ENCODE measurements around the gene TRDN. TPM values are rescaled to one million over a fixed set of nuclear protein-coding genes. Genes with fewer than 3 reads are reported as not detected.
"Not testable (repeated sequence)": the region's sequence is repeated elsewhere in the genome, so short reads cannot be mapped to it uniquely, and the experiment has no call there.

TRDN gene
- total RNA-seq, 1 experiment from 2014 or later, result not detected

GRCh38 chr6:123456836-123457235 is 179.9 kb downstream of the TRDN start:
- DNase-seq (ENCODE audit: low read depth, low spot score), result no peak
- in situ Hi-C loops (cut with HindIII; ENCODE audit: low pct_unique_long_range_greater_than_20kb, low sequenced_read_pairs), result no loop called here

GRCh38 chr6:123454448-123454847 is 182.3 kb downstream of the TRDN start:
- DNase-seq (ENCODE audit: low read depth, low spot score), result no peak
- in situ Hi-C loops (cut with HindIII; ENCODE audit: low pct_unique_long_range_greater_than_20kb, low sequenced_read_pairs), result no loop called here

GRCh38 chr6:123453071-123453470 is 183.7 kb downstream of the TRDN start:
- DNase-seq (ENCODE audit: low read depth, low spot score); in situ Hi-C loops (cut with HindIII; ENCODE audit: low pct_unique_long_range_greater_than_20kb, low sequenced_read_pairs): not testable (repeated sequence)

GRCh38 chr6:123448306-123448884 is 188.4 kb downstream of the TRDN start:
- in situ Hi-C loops (cut with HindIII; ENCODE audit: low pct_unique_long_range_greater_than_20kb, low sequenced_read_pairs), result no loop called here
- DNase-seq (ENCODE audit: low read depth, low spot score), result no peak

- in situ Hi-C loops (cut with HindIII; ENCODE audit: low pct_unique_long_range_greater_than_20kb, low sequenced_read_pairs), result no loop called here
- DNase-seq (ENCODE audit: low read depth, low spot score), result no peak
Measured at GRCh38 chr6:123447315-123447937, 189.3 kb downstream of the TRDN start.

- no peak for DNase-seq (ENCODE audit: low read depth, low spot score)
- in situ Hi-C loops (cut with HindIII; ENCODE audit: low pct_unique_long_range_greater_than_20kb, low sequenced_read_pairs), result no loop called here
Measured at GRCh38 chr6:123439371-123439770, 197.4 kb downstream of the TRDN start.

- in situ Hi-C loops (cut with HindIII; ENCODE audit: low pct_unique_long_range_greater_than_20kb, low sequenced_read_pairs), result no loop called here
- no peak for DNase-seq (ENCODE audit: low read depth, low spot score)
Measured at GRCh38 chr6:123434186-123434585, 202.6 kb downstream of the TRDN start.

- DNase-seq (ENCODE audit: low read depth, low spot score), result no peak
- in situ Hi-C loops (cut with HindIII; ENCODE audit: low pct_unique_long_range_greater_than_20kb, low sequenced_read_pairs), result no loop called here
Measured at GRCh38 chr6:123430970-123431369, 205.8 kb downstream of the TRDN start.

GRCh38 chr6:123427008-123427407 is 209.7 kb downstream of the TRDN start:
- in situ Hi-C loops (cut with HindIII; ENCODE audit: low pct_unique_long_range_greater_than_20kb, low sequenced_read_pairs), result no loop called here
- no peak for DNase-seq (ENCODE audit: low read depth, low spot score)

GRCh38 chr6:123423130-123423529 is 213.6 kb downstream of the TRDN start:
- DNase-seq (ENCODE audit: low read depth, low spot score), result no peak
- in situ Hi-C loops (cut with HindIII; ENCODE audit: low pct_unique_long_range_greater_than_20kb, low sequenced_read_pairs), result loop anchor here (25.0 kb wide), 1 partner anchor 289 kb away; no protein-coding TSS in a partner anchor

- in situ Hi-C loops (cut with HindIII; ENCODE audit: low pct_unique_long_range_greater_than_20kb, low sequenced_read_pairs), result loop anchor here (25.0 kb wide), 1 partner anchor 292 kb away; no protein-coding TSS in a partner anchor
- no peak for DNase-seq (ENCODE audit: low read depth, low spot score)
Measured at GRCh38 chr6:123420512-123420911, 216.2 kb downstream of the TRDN start.

GRCh38 chr6:123418071-123418470 is 218.7 kb downstream of the TRDN start:
- in situ Hi-C loops (cut with HindIII; ENCODE audit: low pct_unique_long_range_greater_than_20kb, low sequenced_read_pairs), result loop anchor here (25.0 kb wide), 1 partner anchor 294 kb away; no protein-coding TSS in a partner anchor

GRCh38 chr6:123417535-123417934 is 219.2 kb downstream of the TRDN start:
- peak; percentile 42 for DNase-seq (ENCODE audit: low read depth, low spot score)
- in situ Hi-C loops (cut with HindIII; ENCODE audit: low pct_unique_long_range_greater_than_20kb, low sequenced_read_pairs), result loop anchor here (25.0 kb wide), 1 partner anchor 295 kb away; no protein-coding TSS in a partner anchor

More at GRCh38 chr6:123418071-123418470, 218.7 kb downstream of the TRDN start:
- DNase-seq (ENCODE audit: low read depth, low spot score), result no peak

GRCh38 chr6:123415844-123416468 is 220.8 kb downstream of the TRDN start:
- peak; percentile 72 for DNase-seq (ENCODE audit: low read depth, low spot score)
- in situ Hi-C loops (cut with HindIII; ENCODE audit: low pct_unique_long_range_greater_than_20kb, low sequenced_read_pairs), result loop anchor here (25.0 kb wide), 1 partner anchor 296 kb away; no protein-coding TSS in a partner anchor

GRCh38 chr6:123404975-123405374 is 231.8 kb downstream of the TRDN start:
- in situ Hi-C loops (cut with HindIII; ENCODE audit: low pct_unique_long_range_greater_than_20kb, low sequenced_read_pairs), result loop anchor here (25.0 kb wide), 1 partner anchor 307 kb away; no protein-coding TSS in a partner anchor
- DNase-seq (ENCODE audit: low read depth, low spot score), result no peak

- in situ Hi-C loops (cut with HindIII; ENCODE audit: low pct_unique_long_range_greater_than_20kb, low sequenced_read_pairs), result loop anchor here (25.0 kb wide), 1 partner anchor 310 kb away; no protein-coding TSS in a partner anchor
Measured at GRCh38 chr6:123402052-123402451, 234.7 kb downstream of the TRDN start.

GRCh38 chr6:123398072-123398471 is 238.7 kb downstream of the TRDN start:
- DNase-seq (ENCODE audit: low read depth, low spot score), result no peak
- in situ Hi-C loops (cut with HindIII; ENCODE audit: low pct_unique_long_range_greater_than_20kb, low sequenced_read_pairs), result no loop called here

More at GRCh38 chr6:123402052-123402451, 234.7 kb downstream of the TRDN start:
- no peak for DNase-seq (ENCODE audit: low read depth, low spot score)

GRCh38 chr6:123393331-123393730 is 243.4 kb downstream of the TRDN start:
- peak; percentile 59 for DNase-seq (ENCODE audit: low read depth, low spot score)
- in situ Hi-C loops (cut with HindIII; ENCODE audit: low pct_unique_long_range_greater_than_20kb, low sequenced_read_pairs), result no loop called here
